HL-60 (cell line): ENCODE measurements around the gene PTGES3L.
"Not testable (repeated sequence)": the region's sequence is repeated elsewhere in the genome, so short reads cannot be mapped to it uniquely, and the experiment has no call there.

Source experiments
- DNase-seq, 2 experiments: peaks; one replicate each; pipeline ENCODE4 v3.0.0-alpha.2; 2010 to 2020; ENCODE audit warnings: low read depth in 1 of 2, low spot score in 1 of 2
- H3K27ac ChIP-seq: fragments of 250-450 bp; sonication (Bioruptor Pico); replicated peaks from 2 replicates; pipeline ENCODE4 v1.5.1; 2020; ENCODE audit warnings: mild to moderate bottlenecking, moderate library complexity
- H3K27me3 ChIP-seq: fragments of 250-450 bp; sonication (Bioruptor Pico); 2 replicates; pipeline ENCODE4 v1.5.1; 2021; ENCODE audit warnings: mild to moderate bottlenecking, moderate library complexity; ENCODE audit not compliant: insufficient read depth, poor library complexity, severe bottlenecking
- H3K4me3 ChIP-seq: replicated peaks from 2 replicates; pipeline ENCODE4 v1.5.1; 2011; ENCODE audit warnings: mild to moderate bottlenecking, control low read depth, low read length; ENCODE audit not compliant: insufficient read depth
- GABPA ChIP-seq: IDR thresholded peaks from 2 replicates; pipeline ENCODE4 v1.6.1; 2012; ENCODE audit warnings: low read depth
- POLR2AphosphoS5 ChIP-seq: IDR thresholded peaks from 2 replicates; pipeline ENCODE4 v1.6.1; 2012; ENCODE audit warnings: low read depth
- SPI1 ChIP-seq: IDR thresholded peaks from 2 replicates; pipeline ENCODE4 v1.6.1; 2012; ENCODE audit warnings: low read depth, mild to moderate bottlenecking, borderline replicate concordance
- TF ChIP-seq, protein P1 (sequence below): IDR thresholded peaks from 2 replicates; pipeline ENCODE4 v1.6.1; 2012; ENCODE audit warnings: low read depth; ENCODE audit not compliant: insufficient replicate concordance
- TF ChIP-seq, protein P2 (sequence below): IDR thresholded peaks from one replicate; pipeline ENCODE4 v1.5.1; 2011; ENCODE audit warnings: low read length, control low read depth, inconsistent platforms; ENCODE audit not compliant: insufficient read depth

PTGES3L gene

DNA sequence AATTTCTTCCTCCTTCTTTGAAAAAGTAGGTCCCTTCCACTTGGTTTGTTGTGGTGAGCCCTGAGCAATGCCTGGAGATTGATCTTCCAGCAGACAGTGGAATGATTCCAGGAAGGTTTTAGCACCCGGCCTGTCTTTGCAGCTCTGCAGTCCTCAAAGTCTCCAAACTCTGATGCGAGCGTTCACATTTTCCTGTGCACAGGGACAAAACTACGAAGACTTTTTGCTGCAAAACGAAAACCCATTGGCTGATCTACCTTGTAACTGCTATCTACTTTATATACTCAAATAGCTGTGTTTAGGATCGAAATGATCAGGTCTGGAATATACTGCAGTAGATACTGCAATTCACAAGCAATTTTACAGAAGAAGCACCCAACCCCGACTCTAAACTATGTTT, 57.6 kb downstream of the PTGES3L start:
- Histone ChIP-seq H3K27me3 (no peaks in the 10 kb centered on the region), H3K4me3 (no peak overlapping the region), H3K27ac (no peak overlapping the region)
- DNase-seq: no peak
- TF ChIP-seq, protein P1, sequence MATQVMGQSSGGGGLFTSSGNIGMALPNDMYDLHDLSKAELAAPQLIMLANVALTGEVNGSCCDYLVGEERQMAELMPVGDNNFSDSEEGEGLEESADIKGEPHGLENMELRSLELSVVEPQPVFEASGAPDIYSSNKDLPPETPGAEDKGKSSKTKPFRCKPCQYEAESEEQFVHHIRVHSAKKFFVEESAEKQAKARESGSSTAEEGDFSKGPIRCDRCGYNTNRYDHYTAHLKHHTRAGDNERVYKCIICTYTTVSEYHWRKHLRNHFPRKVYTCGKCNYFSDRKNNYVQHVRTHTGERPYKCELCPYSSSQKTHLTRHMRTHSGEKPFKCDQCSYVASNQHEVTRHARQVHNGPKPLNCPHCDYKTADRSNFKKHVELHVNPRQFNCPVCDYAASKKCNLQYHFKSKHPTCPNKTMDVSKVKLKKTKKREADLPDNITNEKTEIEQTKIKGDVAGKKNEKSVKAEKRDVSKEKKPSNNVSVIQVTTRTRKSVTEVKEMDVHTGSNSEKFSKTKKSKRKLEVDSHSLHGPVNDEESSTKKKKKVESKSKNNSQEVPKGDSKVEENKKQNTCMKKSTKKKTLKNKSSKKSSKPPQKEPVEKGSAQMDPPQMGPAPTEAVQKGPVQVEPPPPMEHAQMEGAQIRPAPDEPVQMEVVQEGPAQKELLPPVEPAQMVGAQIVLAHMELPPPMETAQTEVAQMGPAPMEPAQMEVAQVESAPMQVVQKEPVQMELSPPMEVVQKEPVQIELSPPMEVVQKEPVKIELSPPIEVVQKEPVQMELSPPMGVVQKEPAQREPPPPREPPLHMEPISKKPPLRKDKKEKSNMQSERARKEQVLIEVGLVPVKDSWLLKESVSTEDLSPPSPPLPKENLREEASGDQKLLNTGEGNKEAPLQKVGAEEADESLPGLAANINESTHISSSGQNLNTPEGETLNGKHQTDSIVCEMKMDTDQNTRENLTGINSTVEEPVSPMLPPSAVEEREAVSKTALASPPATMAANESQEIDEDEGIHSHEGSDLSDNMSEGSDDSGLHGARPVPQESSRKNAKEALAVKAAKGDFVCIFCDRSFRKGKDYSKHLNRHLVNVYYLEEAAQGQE: no peak
- TF ChIP-seq POLR2AphosphoS5 (no peak), SPI1 (no peak), GABPA (no peak)
- TF ChIP-seq, protein P2, sequence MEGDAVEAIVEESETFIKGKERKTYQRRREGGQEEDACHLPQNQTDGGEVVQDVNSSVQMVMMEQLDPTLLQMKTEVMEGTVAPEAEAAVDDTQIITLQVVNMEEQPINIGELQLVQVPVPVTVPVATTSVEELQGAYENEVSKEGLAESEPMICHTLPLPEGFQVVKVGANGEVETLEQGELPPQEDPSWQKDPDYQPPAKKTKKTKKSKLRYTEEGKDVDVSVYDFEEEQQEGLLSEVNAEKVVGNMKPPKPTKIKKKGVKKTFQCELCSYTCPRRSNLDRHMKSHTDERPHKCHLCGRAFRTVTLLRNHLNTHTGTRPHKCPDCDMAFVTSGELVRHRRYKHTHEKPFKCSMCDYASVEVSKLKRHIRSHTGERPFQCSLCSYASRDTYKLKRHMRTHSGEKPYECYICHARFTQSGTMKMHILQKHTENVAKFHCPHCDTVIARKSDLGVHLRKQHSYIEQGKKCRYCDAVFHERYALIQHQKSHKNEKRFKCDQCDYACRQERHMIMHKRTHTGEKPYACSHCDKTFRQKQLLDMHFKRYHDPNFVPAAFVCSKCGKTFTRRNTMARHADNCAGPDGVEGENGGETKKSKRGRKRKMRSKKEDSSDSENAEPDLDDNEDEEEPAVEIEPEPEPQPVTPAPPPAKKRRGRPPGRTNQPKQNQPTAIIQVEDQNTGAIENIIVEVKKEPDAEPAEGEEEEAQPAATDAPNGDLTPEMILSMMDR: no peak

GRCh38 chr17:42920922-42921321, 59.0 kb downstream of the PTGES3L start:
- H3K27ac ChIP-seq: no peak overlapping the region
- no peak overlapping the region for H3K4me3 ChIP-seq
- no peak for DNase-seq
- no peaks in the 10 kb centered on the region for H3K27me3 ChIP-seq
- no peak for TF ChIP-seq POLR2AphosphoS5
- no peak for TF ChIP-seq GABPA
- no peak for TF ChIP-seq SPI1
- TF ChIP-seq, protein P2: no peak

- Histone ChIP-seq H3K27me3 (no peaks in the 10 kb centered on the region), H3K27ac (no peak overlapping the region), H3K4me3 (no peak overlapping the region)
- no peak for DNase-seq
- TF ChIP-seq POLR2AphosphoS5 (no peak), SPI1 (no peak), GABPA (no peak)
- TF ChIP-seq, protein P1: no peak
- TF ChIP-seq, protein P2: no peak
These were observed 59.6 kb downstream of the PTGES3L start for GRCh38 chr17:42920106-42920900.

- DNase-seq, H3K27ac ChIP-seq: not testable (repeated sequence)
These were observed 60.3 kb downstream of the PTGES3L start for GRCh38 chr17:42919522-42920077.

More at GRCh38 chr17:42919522-42920077, 60.3 kb downstream of the PTGES3L start:
- H3K4me3 ChIP-seq, H3K27me3 ChIP-seq: not testable (repeated sequence)
